GM18519 (cell line): ENCODE data around the gene COL27A1.

ENCODE experiments used
- ATAC-seq: cut with Tn5 transposase; IDR thresholded peaks from one replicate; pipeline ENCODE4 v1.9.1; 2021; ENCODE audit warnings: mild to moderate bottlenecking, moderate library complexity; ENCODE audit not compliant: unreplicated experiment, low FRiP score

COL27A1 gene

DNA sequence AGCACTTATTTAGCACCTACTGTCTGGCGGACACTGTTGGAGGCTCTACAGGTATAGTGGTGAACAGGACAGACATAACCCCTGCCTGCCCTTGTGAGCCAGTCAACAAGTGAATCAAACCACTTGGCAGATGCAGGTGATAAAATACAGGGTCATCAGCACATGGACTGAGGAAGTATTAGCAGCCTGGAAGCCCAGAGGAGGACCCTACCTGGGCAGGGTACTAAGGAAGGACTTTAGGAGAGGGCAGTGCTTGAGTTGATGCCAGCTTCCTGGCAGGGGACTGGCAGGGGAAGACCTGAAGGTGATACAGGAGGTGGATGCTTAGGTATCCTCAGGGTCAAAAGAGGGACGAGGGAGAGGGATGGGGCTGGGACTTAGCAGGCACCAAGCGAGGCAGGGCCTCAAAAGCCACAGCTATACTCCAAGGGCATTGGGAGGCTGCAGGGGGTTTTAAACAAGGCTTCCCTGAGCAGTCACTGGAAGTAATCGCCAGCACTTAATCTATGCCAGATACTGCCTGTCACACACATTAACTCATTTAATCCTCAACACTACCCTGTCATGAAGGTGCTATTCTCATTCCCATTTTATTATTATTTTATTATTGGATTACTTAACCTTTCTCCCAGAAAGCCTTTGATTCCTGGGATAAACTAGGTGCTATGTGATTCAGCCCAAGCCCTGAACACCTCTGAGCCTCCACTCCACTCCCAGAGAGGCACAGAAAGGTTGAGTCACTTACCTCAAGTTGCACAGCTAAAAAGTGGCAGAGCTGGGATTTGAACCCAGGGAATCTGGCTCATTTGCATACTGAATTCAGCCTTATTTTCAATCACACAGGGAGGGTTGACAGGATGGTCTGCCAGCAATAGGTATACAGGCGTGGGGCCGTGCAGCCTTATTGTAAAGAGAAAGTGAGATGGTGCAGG is 103.8 kb downstream of the COL27A1 start:
- ATAC-seq: no peak

DNA sequence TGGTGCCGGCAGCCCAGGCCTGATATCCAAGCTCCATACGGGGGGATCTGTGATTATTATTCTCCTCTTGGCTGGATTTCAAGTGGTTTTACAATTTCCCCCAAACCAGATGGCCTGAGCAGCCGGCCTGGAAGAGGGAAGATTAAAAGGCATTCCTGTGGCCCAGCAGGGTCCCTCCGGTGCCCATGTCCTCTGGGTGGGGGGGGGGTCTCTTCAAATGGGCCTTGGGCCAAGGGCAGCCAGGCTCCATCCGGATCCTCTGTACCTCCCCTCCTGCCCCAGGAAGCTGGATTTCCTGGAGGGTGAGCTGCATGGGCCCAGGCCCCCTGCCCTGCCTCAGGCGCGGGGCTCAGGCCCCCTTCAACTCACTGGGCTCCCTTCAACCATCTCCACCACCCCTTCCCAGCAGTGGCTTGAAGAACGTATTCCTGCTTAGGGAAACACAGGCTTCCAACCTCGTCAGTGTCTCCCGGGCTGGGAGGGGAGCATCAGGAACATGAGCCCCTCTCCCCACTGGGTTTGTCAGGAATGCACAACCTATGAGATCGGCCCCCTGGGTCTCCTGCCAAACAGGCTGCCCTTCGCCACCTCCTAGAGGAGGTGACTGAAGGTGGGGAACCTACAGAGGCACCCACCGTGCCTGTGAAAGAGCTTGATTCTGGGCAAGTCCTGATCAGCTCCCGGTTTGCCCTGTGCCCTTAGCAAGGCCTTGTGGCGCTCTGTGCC is 104.6 kb downstream of the COL27A1 start:
- no peak for ATAC-seq

DNA sequence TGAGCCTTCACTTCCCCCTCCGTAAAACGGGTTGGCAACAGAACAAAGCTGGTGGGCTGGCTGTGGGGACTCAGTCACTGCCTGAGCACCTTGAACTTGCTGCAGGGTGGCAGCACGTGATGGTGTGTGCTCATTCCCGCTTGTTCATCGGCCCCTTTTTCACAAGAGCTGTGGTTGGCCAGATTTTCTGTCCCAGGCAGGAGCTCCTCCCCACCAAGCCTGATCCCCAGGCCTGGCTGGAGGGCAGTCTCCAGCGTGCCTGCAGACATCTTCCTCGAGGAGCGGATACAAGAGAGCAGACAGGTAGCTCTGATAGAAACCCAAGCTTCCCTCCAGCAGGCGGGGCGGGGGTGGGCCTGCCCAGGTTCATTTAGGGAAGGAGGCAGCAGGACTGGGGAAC is 105.7 kb downstream of the COL27A1 start:
- no peak for ATAC-seq

DNA sequence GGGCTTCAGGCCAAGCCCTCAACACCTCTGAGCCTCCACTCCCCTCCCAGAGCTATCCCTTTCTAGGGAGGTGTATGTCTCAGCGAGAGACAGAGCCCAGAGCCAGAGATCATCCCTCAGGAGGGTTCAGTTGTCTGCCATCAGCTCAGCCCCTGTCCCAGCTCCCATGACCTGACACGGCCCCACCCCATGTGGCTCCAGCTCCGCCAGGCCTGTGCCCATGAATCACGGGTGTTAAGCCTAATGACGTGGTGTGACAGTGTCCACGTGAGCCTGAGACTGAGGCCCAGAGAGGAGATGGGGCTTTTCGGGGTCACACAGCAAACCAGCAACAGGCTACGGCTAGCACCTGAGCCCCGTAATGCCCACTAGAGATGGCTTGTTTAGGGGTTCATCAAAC is 106.7 kb downstream of the COL27A1 start:
- no peak for ATAC-seq

DNA sequence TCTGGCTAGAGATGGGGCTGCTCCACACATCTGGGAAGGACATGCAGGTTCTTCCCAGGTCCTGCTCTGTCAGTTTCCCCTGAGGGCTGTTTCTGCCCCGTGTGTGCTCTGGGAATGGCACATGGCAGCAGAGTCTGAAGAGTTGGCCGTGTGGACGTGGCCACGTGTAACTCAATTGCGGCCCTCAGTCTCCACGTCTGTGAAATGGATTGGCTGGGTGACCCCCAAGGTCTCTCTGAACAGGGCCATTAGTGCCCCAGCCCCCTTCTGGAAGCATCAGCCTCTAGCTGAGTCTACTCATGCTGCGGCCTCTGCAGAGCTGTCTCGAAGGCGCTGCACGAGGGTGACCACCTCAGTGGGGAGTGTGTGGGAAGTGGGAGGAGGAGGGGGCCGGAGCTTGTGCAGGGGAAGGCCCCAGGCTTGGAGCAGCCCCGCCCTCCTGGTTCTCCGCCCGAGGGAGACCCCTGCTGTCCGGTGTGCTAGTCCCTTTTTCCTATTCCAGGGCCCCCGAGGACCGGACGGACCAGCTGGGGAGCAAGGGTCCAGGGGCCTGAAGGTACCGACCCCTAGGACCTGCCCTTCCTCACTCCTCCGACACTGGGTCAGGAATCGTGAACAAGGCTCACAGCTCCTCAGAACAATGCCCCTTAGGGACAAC is 108.6 kb downstream of the COL27A1 start:
- no peak for ATAC-seq

DNA sequence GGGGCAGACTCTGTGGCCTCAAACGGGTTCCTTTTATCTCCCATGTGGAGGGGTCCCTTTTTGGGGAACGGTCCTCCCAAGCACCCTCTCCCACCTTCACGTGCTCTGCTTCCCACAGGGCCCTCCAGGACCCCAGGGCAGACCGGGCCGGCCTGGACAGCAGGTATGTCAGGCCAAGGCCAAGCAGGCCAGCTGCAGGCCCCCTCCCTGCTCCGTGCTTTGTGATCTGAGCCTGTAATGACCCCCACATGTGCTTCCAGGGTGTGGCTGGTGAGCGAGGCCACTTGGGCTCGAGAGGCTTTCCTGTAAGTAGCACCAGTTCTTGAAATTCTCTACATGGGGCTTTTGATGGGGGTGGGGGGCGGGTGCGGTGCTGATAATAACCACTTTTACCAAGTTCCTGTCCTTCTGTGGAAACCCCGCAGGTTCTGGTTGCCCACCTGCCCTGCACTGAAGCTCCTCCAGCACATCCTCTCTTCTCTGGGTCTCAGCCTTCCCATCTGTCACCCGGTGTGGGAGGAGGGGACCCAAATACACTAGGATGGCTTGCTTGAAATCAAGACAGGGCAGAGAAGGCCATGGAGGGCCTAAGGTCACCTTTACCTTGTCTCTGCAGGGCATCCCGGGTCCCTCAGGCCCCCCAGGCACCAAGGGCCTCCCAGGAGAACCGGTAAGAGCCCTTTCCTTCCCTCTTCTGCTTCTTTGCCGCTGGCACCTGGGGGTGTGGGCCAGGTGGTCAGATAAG is 109.6 kb downstream of the COL27A1 start:
- no peak for ATAC-seq

DNA sequence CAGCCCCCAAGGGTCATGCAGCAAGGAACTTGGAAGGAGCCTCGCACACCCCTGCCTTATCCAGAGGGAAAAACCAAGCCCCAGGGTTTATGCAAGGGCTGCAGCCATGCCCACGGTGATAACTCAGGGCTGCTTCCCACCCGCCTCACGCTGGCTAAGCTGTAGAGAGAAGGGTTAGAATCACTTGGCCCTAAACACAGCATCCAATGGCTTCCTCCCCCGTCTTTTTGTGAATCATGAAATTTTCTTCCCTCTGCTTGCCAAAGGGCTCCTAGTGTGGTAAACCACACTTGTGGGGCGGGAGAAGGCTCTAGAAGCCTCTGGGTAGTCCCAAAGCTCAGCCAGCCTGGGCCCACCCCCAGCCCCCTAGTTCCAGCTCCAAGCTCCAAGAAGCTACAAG is 111.6 kb downstream of the COL27A1 start:
- no peak for ATAC-seq

DNA sequence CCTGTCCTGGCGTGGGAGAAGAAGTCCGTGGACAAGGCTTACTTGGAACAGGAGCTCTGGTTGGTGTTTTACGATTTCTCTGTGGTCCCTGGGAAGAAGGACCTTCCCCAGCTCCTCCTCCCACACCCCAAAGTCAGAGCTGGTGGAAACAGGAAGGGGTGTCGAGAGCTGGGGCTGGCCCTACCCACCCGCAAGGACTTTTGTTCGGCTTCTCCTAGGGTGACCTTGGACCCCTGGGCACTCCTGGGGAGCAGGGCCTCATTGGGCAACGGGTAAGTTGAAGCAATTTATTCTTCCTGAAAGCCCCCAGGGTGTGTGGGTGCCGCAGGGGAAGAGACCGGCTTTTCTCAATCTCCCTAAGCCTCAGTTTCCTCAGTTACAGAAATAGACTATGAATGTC is 113.7 kb downstream of the COL27A1 start:
- no peak for ATAC-seq

DNA sequence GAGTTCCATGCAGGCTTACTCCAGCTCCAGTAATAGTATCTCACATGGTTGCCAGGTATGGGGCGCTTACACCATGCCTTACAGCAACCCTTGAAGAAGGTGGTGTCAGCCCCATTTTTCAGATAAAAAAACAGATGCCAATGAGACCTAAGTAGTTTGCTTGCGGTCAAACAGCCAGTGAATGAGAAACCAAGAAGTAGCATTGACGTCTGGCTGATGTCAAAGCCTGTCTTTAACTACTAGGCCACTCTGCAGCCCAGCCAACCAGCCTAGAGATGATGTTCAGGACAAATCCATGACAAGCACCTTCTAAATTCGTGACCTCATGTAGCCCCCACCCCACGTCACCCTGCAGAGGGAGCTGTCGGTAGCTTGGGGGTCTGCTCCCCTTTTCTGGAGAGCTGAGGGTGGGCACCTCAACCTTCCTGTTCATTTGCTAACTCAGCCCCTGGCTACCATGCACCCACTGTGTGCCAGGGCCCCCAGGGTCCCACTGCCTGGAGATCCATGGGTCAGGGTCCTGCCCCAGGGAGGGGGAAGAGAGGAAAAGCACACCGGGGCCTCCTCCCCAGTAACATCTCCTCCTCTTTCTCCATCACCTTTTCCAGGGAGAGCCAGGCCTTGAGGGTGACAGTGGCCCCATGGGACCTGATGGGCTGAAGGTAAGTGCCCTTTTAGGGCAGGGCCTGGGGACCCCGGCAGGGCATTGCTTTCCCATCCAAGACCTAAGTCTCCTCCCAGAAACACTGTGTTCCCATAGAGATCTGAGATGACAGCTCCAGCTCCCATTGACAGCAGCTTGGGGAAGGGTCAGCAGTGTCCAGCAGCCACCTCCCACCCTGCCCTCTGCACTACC is 115.0 kb downstream of the COL27A1 start:
- ATAC-seq: no peak

DNA sequence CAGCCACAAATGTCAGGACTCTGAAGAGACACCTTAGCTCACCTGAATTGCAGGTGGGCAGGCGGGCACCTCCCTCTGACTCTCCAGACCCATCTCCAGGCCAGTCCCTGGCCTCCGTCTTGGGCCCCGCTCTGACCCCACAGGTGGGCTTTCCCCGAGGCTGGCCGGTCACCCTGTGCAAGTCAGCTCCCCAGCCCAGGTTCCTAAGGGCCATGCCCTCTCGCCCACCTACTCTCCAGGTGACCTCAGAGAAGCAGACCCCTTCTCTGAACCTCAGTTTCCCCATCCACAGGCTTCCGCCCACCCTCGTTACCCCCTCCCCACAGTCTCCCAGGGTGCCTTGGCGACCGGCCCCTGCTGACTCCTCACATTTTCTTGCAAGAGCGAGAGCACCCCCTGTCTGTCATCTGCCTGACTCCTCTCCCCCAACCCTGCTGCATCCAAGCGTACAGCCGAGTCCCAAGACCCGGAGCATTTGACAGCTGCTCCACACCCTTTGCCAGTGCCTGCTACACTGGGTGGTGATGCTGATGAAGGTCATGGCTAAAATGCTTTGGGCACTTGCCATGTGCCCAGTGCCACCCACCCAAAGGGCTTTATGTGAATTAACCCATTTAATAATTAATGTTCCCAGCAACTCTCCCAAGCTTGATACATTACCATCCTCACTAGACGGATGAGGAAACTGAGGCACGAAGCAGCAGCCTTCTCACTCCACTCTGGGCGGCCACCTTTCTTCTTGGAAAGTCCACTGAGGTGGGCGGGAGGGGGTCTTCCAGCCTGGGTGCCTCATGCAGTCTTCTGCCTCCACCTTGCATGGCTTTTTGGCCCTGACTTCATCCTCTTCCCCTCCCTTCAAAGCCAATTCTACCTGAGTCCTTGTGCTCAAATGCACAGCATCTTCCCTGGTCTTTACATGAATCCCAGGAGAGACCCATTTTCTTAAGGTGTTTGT is 116.5 kb downstream of the COL27A1 start:
- no peak for ATAC-seq

DNA sequence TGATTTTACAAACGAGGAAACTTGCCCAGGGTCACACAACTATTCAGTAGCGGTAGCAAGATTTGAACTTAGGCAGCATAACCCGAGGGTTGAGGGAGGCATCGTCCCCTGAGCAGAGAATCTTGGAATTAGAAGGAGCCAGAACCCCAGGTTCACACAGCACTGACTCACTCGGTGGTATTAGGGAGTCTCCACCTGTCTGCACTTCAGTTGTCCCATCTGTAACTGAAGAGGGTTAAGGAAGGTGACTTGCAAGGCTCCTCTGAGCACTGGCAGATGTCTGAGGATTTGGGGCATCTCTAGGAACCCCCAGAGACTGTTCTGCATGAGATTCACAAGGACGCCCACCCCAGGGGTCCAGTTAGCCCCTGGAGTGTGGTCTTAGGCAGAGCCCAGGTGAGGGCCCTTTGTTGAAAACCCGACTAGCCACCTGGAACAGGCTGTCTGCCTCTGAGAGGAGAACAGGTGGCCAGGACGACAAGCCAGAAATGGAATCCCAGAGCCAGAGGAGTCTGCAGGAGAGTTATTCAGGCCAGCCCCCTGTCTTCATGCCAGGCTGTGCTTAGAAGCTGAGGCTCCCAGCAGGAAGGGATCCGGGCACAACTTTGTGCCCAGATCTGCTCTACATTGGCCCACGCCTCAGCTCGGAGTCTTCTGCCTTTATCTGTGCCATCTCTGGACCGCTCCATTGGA is 117.5 kb downstream of the COL27A1 start:
- ATAC-seq: no peak

DNA sequence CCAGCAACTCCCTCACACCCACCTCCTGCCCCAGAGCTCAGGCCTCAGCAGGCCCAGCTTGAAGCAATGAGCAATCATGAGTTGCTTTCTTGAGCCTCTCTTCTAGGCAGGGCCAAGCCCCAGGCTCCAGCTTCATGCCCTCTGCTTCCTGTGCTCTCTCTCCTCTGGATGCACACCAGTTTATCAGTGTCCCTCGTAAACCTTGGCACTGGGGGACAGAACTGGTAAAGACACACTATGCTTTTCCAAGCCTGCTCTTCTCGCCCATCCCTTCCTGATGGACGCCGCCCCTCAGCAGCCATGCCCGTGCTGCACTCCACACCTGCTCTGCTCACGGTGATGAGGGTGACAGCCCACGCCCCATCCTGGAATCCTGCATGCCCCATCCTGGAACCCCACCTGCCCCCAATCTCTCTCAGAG is 118.1 kb downstream of the COL27A1 start:
- ATAC-seq: no peak

DNA sequence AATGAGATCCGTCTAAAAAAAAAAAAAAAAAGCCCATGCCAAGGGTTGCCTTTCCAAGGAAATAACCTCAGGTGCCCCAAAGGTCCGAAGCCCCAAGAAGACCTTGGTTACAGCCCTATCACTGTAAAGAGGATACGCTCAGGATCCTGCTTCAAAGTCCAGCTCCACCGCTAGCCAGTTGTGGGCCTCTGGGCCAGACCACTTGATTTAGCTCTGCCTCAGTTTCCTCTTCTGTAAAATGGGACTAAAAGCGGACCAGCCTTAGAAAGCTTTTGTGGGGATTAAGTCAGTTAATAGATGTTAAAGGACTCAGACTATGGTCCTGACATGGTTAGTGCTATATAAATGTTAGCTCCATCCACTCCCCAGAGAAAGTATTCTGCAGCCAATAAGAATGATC is 118.9 kb downstream of the COL27A1 start:
- ATAC-seq: no peak

DNA sequence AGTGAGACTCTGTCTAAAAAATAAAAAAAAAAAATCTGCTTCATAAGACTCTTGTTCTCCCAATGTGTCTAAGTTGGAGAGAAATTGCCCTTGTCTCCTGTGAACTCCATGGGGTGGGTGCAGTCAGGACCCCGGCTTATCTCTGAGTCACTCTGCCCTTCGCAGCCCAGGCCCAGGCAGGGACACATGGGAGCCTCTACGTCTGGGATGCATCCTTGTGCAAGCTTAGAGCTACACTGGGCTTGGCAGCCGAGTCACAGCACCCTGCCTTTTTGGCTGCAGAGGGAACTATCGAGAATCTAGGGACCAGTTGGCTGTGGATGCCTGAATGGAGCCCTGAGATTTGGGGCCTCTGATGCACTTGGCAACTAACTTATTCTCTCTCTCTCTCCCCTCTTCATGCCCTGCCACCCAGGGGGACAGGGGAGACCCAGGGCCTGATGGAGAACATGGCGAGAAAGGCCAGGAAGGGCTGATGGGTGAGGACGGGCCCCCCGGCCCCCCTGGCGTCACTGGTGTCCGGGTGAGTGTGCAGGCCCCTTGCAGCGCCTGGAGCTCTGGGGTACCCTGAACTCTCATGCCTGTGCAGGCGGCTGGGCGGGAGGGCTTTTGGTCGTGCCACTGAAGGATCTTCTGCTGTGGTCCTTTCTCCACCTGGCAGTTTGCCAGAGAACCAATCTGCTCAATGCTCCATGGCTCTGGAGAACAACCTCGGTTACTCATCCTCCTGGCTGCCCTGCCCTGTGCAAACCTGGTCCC is 120.1 kb downstream of the COL27A1 start:
- ATAC-seq: no peak

DNA sequence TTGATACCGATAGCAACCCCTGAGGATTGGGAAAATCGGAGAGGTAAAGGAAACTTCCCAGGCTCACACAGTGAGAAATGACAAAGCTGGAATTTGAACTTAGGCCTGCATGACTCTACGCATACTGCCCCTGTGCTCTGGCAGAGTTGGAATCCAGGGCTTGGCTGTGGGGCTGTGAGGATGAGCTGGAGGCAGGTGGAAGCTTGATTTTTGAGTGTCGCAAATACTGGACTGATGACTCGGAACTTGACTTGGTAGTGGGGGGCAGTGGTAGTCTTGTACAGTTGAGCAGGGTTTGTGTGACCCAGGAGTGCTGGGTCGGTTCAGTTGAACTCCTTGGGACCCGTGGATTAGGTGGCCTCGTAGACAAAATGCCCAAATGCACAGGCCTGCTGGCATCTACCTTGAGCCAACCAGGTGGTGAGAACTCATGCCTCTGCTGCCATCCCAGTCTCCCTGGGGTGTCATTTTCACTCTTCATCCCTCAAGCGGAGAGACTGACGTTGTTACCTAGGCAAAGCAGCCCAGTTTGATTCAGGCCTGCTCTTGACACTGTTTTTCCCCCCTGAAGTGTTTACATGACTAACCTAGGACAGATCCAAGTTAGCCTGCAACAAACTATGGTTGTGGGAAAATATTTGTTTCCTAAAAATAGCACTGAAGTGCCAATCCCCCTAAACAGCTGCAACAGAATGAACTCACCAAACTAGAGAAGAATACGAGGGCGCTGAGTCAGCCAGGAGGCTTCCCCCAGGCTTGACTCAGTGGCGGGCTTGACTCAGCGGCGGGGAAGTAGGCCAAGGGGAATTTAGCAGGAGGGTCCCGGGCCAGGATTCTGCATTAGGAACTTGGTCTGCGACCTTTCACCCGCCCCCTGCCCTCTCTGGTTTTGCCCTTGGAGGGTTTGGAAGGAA is 121.8 kb downstream of the COL27A1 start:
- no peak for ATAC-seq

DNA sequence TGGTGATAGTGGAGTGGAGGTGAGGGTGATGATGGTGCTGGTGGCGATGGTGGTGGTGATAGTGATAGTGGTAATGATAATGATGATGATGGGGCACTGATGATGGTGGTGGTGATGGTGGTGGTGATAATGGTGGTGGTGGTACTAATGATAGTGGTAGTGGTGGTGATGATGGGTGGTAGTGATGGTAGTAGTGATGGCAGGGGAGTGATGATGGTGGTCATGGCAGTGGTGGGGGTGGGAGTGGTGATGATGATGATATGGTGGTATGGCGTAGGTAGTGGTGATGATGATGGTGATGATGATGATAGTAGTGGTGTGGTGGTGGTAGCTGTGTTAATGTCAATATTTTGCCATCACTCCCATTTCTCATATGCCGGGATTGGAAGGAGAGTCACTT is 123.0 kb downstream of the COL27A1 start:
- ATAC-seq: no peak
